Cardiac septum (tissue), 1 donor: ENCODE results near the gene AKAP13. TPM values are rescaled to one million over a fixed set of nuclear protein-coding genes. Genes with fewer than 3 reads are reported as not detected.

ENCODE experiments used
- DNase-seq: peaks from one replicate; pipeline ENCODE4 v3.0.0-alpha.2; 2020; ENCODE audit warnings: low spot score
- intact Hi-C: fragments of 100-400 bp; cut with DNase I; formaldehyde crosslinking; loops from one replicate; pipeline ENCODE4 v1.14.0; 2022
- total RNA-seq: library from RNA; stranded (reverse); fragmentation: NEBNext Ultra II Directional; extraction: Animal tissue kit (Norgen Biotek cat#: 25700); gene quantifications from one replicate; pipeline ENCODE4 v1.2.1, GENCODE V29; 2021
- donor health status: DM: no; HTN: no; CAD: no.

AKAP13 gene
- total RNA-seq, 1 donor from 2014 or later, result 458 TPM

DNA sequence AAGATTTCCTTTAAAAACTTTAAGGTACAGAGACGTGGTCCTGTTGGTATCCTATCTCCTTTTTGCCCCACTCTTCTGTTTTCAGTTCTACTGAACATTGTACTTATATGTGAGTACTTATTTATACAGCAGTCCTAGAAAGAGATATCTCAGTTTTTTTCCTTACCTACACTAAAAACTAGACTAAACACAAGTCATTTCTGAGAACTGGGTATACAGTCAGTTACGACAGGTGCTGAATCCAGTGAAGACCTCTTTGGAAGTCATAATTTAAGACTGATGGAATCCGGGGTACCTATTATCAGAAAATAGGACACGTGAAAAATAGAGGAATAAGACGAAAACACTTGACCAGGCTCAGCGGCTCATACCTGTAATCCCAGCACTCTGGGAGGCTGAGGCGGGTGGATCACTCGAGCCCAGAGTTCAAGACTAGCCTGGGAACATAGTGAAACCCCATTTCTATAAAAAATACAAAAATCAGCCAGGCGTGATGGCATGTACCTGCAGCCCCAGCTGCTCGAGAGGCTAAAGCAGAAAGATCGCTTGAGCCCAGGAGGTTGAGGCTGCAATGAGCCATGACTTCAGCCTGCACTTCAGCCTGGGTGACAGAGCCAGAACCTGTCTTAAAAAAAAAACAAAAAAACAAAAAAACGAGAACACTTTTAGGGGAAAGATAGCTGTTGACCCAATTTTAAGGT lies 338.0 kb downstream of the AKAP13 start:
- intact Hi-C loops, result no loop called here

DNA sequence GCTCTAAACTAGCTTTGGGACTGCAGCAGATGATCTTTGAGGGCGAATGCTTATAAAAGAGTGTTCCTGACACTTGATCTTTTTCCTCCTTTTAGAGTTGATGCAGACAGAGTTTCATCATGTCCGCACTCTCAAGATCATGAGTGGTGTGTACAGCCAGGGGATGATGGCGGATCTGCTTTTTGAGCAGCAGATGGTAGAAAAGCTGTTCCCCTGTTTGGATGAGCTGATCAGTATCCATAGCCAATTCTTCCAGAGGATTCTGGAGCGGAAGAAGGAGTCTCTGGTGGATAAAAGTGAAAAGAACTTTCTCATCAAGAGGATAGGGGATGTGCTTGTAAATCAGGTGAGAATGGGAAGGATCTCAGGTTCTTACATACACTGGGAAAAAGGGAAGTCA lies 338.6 kb downstream of the AKAP13 start:
- no peak for DNase-seq
- intact Hi-C loops, result no loop called here

More for the DNA sequence above, 338.0 kb downstream of the AKAP13 start:
- DNase-seq, result no peak

DNA sequence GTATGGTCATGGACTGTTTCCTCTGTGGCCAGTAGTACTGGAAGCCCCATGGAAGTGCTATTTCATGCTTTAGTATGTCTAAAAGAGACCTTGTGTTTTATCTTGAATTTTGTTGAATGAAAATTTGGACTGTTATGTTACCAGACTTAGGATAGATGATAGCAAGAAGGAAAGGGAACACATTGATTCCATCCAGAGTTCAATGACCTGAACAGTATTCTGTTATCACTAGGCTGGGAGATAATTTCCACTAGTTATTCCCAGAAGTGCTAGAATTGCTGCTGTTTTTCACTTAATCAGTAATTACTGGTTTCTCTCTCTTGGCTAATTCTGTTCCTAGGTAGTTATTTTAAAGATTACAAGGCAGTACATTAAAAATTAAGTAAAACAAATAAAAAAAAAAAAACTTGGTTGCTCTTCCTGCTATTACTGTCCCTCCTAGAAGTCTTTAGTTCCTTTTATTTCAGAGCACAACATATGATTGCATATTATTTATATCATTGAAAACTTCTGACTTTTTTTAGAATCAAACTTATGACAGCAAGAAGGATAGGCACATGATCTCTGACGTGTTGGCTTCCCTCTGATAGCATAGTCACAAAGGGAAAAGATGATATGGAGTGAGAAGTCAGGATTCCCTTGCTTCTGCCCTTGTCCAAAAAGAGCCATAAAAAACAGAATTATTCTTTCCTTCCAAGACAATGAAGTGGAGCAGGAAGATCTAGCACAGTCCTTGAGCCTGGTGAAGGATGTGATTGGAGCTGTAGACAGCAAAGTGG lies 342.2 kb downstream of the AKAP13 start:
- DNase-seq, result no peak
- intact Hi-C loops, result loop anchor here (5.0 to 10.0 kb wide), 2 partner anchors 225 to 388 kb away; no protein-coding TSS in a partner anchor

DNA sequence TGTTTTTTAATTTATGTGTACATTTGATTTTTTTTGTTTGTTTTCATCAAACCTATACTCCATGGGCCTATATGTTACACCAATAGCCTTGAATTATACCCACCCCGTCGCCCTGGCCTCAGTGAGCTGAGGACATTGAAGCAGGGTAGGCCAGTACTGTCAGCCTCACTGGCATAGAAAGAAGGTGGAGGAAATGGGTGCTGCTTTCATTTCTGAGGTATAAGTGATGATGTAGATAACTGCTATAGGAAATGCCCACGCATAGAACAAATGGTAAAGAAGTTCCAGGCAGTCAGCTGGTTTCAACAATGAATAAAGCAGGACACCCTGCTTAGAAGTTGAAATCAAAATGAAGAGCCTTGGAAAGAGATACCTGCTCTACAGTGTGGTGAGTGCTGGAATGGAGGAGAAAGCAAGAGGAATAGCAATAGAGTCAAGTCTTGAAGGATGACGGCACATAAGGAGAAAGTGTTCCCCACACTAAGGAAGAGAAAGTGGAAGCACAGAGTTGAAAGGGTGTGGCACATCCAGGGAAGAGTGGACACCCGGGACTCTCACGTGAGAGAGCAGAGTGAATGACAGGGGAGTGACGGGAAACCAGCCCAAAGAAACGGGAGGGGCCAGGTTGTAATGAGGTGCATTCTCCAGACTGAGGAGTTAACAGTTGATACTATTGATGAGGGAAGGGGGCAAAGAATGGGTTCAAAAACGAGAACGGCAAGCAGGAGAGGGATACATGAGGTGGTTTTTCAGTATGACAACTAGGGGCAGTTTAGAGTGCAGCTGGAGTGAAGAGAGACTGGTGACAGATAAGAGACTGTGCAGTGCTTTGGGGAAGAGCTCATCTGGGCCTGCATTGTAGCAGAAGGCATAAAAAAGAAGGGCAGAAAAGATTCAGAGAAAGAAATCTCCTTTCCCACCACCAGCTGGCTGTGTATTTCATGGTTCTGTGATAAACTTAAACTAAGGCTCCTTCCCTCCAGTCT lies 343.9 kb downstream of the AKAP13 start:
- intact Hi-C loops, result loop anchor here (5.0 to 10.0 kb wide), 2 partner anchors 227 to 389 kb away; no protein-coding TSS in a partner anchor
- no peak for DNase-seq

DNA sequence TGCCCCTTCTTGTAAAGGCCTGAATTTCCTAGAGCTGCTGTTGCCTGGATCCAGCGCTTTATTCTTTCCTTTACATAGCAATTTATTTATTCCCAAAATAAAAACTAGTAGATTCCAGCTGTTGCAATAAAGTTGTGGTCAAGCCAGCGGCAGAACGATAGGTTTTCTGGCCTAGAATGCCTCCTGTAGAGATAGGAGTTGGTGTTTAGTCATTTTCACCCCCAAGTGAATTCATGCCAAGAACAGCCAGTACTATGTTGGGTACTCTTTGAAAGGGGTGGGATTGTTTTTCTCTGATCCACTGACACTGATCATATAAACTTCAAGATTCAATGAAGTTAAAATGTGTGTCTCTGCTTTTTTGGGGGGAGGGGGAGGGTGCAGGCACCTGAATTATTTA lies 344.6 kb downstream of the AKAP13 start:
- intact Hi-C loops, result loop anchor here (5.0 to 10.0 kb wide), 2 partner anchors 108 to 390 kb away; no protein-coding TSS in a partner anchor
- DNase-seq, result no peak

DNA sequence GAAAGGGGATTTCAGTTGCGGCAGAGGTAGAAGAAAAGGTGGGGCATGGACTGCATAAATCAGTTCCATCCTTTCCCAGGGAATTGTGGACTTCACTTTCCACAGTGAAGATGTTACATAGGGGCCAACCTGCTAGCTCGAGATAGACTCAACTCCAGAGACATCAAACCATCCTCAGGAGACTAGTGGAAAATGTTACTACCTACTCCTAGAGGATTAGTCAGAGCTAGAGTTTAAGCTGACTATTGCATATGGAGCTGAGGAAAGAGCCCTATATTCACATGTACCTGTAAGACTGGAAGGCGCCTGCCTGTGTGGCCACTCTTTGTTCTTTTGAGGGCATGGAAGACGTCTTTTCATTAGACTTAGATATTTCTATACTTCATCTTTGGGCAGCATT lies 345.2 kb downstream of the AKAP13 start:
- intact Hi-C loops, result loop anchor here (5.0 to 10.0 kb wide), 2 partner anchors 108 to 391 kb away; no protein-coding TSS in a partner anchor
- no peak for DNase-seq

DNA sequence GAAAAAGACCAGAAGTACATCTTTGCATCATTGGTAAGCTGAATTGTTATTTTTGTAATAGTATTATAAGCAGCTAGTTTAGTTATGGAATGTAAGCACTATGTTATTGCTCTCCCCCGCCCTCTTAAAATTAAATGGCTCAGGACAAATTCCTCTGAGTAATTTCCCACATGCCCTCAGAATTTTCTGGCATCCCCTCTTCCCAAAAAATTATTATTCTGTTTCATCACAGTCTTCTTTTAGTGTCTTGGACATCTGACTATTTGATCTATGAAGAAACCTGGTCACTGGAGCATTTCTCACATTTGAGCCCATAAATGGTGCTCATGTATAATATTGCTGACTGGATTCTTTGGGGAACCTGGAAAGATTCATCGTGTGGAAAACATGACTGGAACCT lies 346.1 kb downstream of the AKAP13 start:
- no peak for DNase-seq
- intact Hi-C loops, result loop anchor here (5.0 to 10.0 kb wide), 2 partner anchors 109 to 392 kb away; no protein-coding TSS in a partner anchor

DNA sequence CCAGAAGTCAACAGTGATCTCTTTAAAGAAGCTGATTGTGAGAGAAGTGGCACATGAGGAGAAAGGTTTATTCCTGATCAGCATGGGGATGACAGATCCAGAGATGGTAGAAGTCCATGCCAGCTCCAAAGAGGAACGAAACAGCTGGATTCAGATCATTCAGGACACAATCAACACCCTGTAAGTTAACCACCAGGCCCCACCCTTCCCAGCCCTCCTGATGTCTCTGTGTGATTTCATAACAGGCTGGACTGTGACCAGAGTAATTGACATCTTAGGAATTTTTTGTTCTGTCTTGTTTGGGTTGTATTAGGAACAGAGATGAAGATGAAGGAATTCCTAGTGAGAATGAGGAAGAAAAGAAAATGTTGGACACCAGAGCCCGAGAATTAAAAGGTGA lies 346.7 kb downstream of the AKAP13 start:
- DNase-seq, result no peak
- intact Hi-C loops, result loop anchor here (5.0 to 10.0 kb wide), 2 partner anchors 110 to 392 kb away; no protein-coding TSS in a partner anchor

DNA sequence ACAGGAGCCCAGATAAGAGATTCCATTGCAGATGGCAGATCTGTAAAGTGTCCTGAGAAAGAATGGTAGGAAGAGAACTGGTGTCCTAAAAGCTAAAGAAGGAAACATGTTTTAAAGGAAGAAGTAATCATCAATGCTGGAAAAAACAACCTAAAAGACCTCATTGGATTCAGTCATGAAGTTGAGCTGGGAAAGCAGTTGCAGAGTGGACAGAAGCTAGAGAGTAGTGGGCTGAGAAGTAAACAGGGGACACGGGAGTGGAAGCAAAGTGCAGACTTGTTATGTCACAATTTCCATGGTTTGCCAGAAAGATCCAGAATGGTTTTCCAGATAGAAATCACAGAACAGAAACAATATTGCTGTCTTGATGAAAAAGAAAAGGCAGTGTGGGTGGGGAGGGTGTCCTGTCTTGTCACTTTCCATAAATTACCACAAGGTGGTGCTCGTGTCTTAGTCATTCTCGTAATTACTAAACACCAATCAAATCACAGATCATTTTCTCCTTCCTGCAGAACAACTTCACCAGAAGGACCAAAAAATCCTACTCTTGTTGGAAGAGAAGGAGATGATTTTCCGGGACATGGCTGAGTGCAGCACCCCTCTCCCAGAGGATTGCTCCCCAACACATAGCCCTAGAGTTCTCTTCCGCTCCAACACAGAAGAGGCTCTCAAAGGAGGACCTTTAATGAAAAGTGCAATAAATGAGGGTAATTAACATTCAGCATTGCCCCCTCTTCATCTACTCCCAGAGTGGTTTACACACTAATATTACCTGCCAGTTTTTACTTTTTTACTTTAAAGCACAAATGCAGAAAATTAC lies 349.8 kb downstream of the AKAP13 start:
- intact Hi-C loops, result loop anchor here (1.0 kb wide), 1 partner anchor 110 kb away; no protein-coding TSS in a partner anchor
- DNase-seq, result no peak

DNA sequence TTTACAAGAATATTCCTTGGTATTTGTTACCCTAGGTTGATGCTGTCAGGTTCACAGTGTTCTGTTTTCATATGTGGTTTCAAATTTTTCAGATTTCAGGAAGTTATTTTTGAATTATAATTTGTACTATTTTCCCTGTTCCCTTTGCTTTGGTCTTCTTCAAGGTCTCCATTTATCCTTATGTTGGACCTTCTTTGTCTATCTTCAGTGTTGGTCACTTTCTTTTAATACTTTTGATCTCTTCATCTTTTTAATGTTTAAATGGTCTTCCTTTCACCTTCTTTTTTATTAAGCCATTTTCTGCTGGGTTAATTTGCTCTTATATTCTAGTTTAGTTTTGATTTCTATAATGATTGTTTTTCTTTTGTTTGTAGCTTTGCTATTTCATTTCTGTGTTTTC lies 353.0 kb downstream of the AKAP13 start:
- intact Hi-C loops, result no loop called here
- DNase-seq, result no peak

DNA sequence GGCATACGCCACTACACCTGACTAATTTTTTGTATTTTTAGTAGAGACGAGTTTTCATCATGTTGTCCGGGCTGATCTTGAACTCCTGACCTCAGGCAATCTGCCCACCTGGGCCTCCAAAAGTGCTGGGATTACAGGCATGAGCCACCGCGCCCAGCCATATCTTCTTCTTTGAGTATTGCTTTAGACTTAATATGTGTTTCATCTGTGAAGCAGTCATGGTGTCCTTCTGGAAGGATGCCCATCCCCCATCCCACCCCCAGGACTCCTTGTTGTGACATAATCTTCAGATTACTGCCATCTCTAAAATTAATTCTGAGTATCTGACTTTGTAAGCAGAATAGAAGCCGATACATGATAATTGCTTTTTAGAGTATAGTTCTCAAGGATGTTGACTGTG lies 356.7 kb downstream of the AKAP13 start:
- DNase-seq, result no peak
- intact Hi-C loops, result no loop called here

DNA sequence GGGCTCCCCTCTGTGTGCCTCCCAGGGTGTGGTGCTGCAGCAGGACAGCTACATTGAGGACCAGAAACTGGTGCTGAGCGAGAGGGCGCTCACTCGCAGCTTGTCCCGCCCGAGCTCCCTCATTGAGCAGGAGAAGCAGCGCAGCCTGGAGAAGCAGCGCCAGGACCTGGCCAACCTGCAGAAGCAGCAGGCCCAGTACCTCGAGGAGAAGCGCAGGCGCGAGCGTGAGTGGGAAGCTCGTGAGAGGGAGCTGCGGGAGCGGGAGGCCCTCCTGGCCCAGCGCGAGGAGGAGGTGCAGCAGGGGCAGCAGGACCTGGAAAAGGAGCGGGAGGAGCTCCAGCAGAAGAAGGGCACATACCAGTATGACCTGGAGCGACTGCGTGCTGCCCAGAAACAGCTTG lies 360.6 kb downstream of the AKAP13 start:
- no peak for DNase-seq
- intact Hi-C loops, result no loop called here

DNA sequence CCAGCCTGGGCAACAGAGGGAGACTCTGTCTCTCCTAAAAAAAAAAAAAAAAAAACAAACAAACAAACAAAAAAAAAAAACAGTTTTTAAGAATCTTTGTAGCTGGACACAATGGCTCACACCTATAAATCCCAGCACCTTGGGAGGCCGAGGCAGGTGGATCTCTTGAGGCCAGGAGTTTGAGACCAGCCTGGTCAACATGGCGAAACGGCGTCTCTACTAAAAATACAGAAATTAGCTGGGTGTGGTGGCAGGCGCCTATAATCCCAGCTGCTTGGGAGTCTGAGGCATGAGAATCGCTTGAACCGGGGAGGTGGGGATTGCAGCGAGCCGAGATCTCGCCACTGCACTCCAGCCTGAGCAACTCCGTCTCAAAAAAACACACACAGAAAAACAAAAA lies 361.3 kb downstream of the AKAP13 start:
- intact Hi-C loops, result no loop called here
- DNase-seq, result no peak

DNA sequence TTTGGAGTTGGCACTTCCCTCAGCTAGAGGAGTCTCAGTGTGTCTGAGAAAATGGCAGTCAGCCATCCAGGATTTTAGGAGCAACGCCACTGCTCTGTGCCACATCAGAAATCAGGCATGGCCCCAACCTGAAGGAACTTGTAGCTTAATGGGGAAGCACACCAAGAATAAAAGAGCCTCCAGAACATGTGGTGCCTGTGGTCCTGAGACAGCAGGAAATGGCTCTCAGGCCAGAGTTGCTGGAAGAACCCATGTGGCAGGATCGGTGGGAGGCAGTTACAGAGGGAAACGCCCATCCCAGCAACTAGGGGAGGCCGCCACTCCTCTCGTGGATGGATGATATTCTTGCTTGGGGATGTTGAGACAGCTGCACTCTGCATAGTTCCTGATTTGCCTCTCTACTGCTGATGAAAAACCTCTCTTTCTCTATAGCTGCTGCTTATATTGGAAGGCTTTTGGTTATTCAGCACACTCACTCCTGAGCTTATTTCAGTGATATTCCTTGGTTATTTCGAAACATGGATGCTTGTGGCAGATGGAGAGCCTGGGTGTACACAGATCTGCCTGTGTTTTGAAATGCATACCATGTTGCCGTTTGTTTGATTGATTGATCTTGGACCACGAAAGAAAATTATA lies 361.9 kb downstream of the AKAP13 start:
- intact Hi-C loops, result no loop called here

DNA sequence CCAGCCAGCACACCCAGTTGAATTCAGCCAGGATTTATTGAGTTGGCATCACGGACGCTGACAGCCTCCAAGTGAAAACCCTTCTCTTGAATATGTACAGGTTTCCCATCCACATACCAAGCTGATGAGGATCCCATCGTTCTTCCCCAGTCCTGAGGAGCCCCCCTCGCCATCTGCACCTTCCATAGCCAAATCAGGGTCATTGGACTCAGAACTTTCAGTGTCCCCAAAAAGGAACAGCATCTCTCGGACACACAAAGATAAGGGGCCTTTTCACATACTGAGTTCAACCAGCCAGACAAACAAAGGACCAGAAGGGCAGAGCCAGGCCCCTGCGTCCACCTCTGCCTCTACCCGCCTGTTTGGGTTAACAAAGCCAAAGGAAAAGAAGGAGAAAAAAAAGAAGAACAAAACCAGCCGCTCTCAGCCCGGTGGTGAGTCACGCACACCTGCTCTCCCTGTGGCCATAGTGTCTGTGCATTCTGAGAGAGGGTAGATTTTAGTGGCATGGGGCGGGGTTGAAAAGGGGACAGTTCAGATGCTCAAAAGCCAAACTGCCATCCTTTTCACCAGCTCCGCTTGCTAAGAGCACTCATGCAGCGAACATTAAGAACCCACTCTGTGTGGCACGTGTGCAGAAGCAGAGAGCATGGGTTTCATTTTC lies 363.1 kb downstream of the AKAP13 start:
- intact Hi-C loops, result no loop called here
- DNase-seq, result no peak

More for the DNA sequence above, 361.9 kb downstream of the AKAP13 start:
- no peak for DNase-seq

DNA sequence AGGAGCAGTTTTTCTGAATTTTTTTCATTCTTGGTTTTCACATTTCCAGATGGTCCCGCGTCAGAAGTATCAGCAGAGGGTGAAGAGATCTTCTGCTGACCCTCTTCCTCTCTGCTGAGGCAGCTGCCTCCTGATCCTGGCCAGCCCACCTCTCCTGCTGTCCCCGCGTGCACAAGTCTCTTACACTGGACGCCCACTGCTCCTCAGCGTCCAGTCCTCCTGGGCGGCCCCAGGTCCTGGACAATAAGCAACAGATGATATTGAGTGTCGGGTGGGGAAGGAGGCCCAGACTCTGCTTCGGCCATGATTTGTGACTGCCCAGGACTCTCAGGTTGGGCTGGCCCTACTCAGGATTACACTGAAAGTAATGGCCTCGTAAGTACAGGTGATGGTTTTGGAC lies 364.2 kb downstream of the AKAP13 start:
- intact Hi-C loops, result no loop called here
- no peak for DNase-seq

DNA sequence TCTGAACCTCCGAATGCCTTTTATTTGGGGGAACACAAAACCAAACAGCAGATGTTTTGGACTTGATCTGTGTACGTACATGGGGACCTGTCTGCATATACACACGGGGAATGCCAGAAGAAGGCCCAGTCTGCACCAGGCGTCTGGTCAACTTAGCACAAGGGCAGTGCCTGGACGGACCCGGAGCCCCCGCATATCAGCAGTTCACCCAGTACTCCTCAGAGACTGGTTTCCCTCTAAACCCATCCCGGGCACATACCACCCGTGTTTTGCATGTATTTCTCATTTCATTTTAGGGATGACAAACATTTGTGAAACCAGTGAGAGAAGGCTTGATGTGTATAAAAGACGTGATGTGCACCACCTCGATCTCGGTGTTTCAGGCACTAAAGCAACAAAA lies 364.6 kb downstream of the AKAP13 start:
- no peak for DNase-seq
- intact Hi-C loops, result no loop called here
